ENCODE results near the gene SETD7. TPM values are rescaled to one million over a fixed set of nuclear protein-coding genes. Genes with fewer than 3 reads are reported as not detected.
"Not testable (repeated sequence)": the region's sequence is repeated elsewhere in the genome, so short reads cannot be mapped to it uniquely, and the experiment has no call there.

The SETD7 gene
- total and polyA plus RNA-seq, 2 donors (not counting 3 experiments of a cell fraction or from before 2014, with no cell fraction given) = 18.8 to 39.9 TPM

- peaks cover 57% of the 10 kb centered on the region for H3K79me2 ChIP-seq (ENCODE audit: control insufficient read depth, insufficient read depth, low read length)
- H4K20me1 ChIP-seq (replicated peaks; ENCODE audit: control insufficient read depth, extremely low read depth, insufficient read depth, low read length) = peaks cover 9% of the 10 kb centered on the region
- H3K9me1 ChIP-seq (replicated peaks; ENCODE audit: control insufficient read depth, extremely low read depth, insufficient read depth, low read length) = no peaks in the 10 kb centered on the region
- TF ChIP-seq MYC (IDR thresholded peaks at IDR 0.05; ENCODE audit: low read depth, low read length) = no peak
- TF ChIP-seq, protein P1, sequence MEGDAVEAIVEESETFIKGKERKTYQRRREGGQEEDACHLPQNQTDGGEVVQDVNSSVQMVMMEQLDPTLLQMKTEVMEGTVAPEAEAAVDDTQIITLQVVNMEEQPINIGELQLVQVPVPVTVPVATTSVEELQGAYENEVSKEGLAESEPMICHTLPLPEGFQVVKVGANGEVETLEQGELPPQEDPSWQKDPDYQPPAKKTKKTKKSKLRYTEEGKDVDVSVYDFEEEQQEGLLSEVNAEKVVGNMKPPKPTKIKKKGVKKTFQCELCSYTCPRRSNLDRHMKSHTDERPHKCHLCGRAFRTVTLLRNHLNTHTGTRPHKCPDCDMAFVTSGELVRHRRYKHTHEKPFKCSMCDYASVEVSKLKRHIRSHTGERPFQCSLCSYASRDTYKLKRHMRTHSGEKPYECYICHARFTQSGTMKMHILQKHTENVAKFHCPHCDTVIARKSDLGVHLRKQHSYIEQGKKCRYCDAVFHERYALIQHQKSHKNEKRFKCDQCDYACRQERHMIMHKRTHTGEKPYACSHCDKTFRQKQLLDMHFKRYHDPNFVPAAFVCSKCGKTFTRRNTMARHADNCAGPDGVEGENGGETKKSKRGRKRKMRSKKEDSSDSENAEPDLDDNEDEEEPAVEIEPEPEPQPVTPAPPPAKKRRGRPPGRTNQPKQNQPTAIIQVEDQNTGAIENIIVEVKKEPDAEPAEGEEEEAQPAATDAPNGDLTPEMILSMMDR (IDR thresholded peaks at IDR 0.05; ENCODE audit: extremely low read depth in 1 of 2, insufficient read depth in 1 of 2, low read depth in 1 of 2, low read length in 2 of 2) = no peak
- no peak for TF ChIP-seq JUN (IDR thresholded peaks at IDR 0.05; ENCODE audit: borderline replicate concordance, insufficient read depth, insufficient read length, low read depth)
- TF ChIP-seq POLR2A (IDR thresholded peaks at IDR 0.05; ENCODE audit: low read depth, low read length) = no peak
- DNase-seq (ENCODE audit: low read depth, low spot score) = no peak
- POLR2A ChIA-PET = no interaction called here
- H3K27me3 ChIP-seq (ENCODE audit: control insufficient read depth in 2 of 2, insufficient read depth in 2 of 2, low read length in 2 of 2) = no peaks in the 10 kb centered on the region
- no peaks in the 10 kb centered on the region for H3K4me1 ChIP-seq (ENCODE audit: control insufficient read depth, extremely low read depth, insufficient read depth, low read length)
- dilution Hi-C loops (cut with MboI; ENCODE audit: extremely low pct_ligation_motif_present, low sequenced_read_pairs) (no loop called here), intact Hi-C loops (cut with micrococcal nuclease) (no loop called here)
- no peaks in the 10 kb centered on the region for H3K9me3 ChIP-seq (replicated peaks; ENCODE audit: control insufficient read depth, insufficient read depth, low read length)
- no peak overlapping the region for H2AFZ ChIP-seq (ENCODE audit: low read depth, low read length)
- no peak overlapping the region for H3K9ac ChIP-seq (replicated peaks; ENCODE audit: extremely low read depth, insufficient read depth, low read length)
- peaks cover 5 to 11% of the 10 kb centered on the region in 2 experiments for H3K36me3 ChIP-seq (ENCODE audit: control insufficient read depth in 2 of 2, extremely low read depth in 1 of 2, insufficient read depth in 2 of 2, low read length in 2 of 2)
- CTCF ChIA-PET = interaction anchor here (0.9 kb wide), 1 partner anchor 28 kb away, joined by 3 read pairs; no protein-coding TSS in a partner anchor
- no peak overlapping the region for H3K27ac ChIP-seq (ENCODE audit: insufficient read depth, low read depth, low read length)
- no peak for FAIRE-seq
- no TSS peak for BruUV-seq (replicated peaks)
- H3K4me3 ChIP-seq (replicated peaks in 1 of 3; ENCODE audit: insufficient read depth in 1 of 3, low read depth in 1 of 3, low read length in 3 of 3) = no peak overlapping the region
- H3K4me2 ChIP-seq (ENCODE audit: insufficient read depth, low read length) = no peak overlapping the region
Observed at GRCh38 chr4:139469216-139469615, 86.8 kb downstream of the SETD7 start.

- FAIRE-seq; POLR2A ChIA-PET; H3K4me3 ChIP-seq (replicated peaks in 1 of 3; ENCODE audit: insufficient read depth in 1 of 3, low read depth in 1 of 3, low read length in 3 of 3); H2AFZ ChIP-seq (ENCODE audit: low read depth, low read length); dilution Hi-C loops (cut with MboI; ENCODE audit: extremely low pct_ligation_motif_present, low sequenced_read_pairs); BruUV-seq (replicated peaks); H4K20me1 ChIP-seq (replicated peaks; ENCODE audit: control insufficient read depth, extremely low read depth, insufficient read depth, low read length); H3K27me3 ChIP-seq (ENCODE audit: control insufficient read depth in 2 of 2, insufficient read depth in 2 of 2, low read length in 2 of 2); intact Hi-C loops (cut with micrococcal nuclease); H3K9ac ChIP-seq (replicated peaks; ENCODE audit: extremely low read depth, insufficient read depth, low read length); H3K4me2 ChIP-seq (ENCODE audit: insufficient read depth, low read length); H3K4me1 ChIP-seq (ENCODE audit: control insufficient read depth, extremely low read depth, insufficient read depth, low read length); DNase-seq (ENCODE audit: low read depth, low spot score); H3K27ac ChIP-seq (ENCODE audit: insufficient read depth, low read depth, low read length); H3K9me1 ChIP-seq (replicated peaks; ENCODE audit: control insufficient read depth, extremely low read depth, insufficient read depth, low read length); H3K9me3 ChIP-seq (replicated peaks; ENCODE audit: control insufficient read depth, insufficient read depth, low read length): not testable (repeated sequence)
- Histone ChIP-seq H3K79me2 (ENCODE audit: control insufficient read depth, insufficient read depth, low read length) (peaks cover 61% of the 10 kb centered on the region), H3K36me3 (ENCODE audit: control insufficient read depth in 2 of 2, extremely low read depth in 1 of 2, insufficient read depth in 2 of 2, low read length in 2 of 2) (peaks cover 5 to 11% of the 10 kb centered on the region in 2 experiments)
- CTCF ChIA-PET = interaction anchor here (0.9 kb wide), 1 partner anchor 29 kb away, joined by 3 read pairs; no protein-coding TSS in a partner anchor
Observed at GRCh38 chr4:139468756-139469155, 87.3 kb downstream of the SETD7 start.

Data from endothelial cell of umbilical vein (primary cell).